Measurements from ENCODE around the gene WIPI1. TPM values are rescaled to one million over a fixed set of nuclear protein-coding genes. Genes with fewer than 3 reads are reported as not detected.
"Not testable (repeated sequence)": the region's sequence is repeated elsewhere in the genome, so short reads cannot be mapped to it uniquely, and the experiment has no call there.

WIPI1 gene
- total RNA-seq, 1 donor from 2014 or later, result 21.4 TPM

- intact Hi-C loops (cut with micrococcal nuclease), result no loop called here
Observed at GRCh38 chr17:68390888-68391545, 66.3 kb downstream of the WIPI1 start.

DNA sequence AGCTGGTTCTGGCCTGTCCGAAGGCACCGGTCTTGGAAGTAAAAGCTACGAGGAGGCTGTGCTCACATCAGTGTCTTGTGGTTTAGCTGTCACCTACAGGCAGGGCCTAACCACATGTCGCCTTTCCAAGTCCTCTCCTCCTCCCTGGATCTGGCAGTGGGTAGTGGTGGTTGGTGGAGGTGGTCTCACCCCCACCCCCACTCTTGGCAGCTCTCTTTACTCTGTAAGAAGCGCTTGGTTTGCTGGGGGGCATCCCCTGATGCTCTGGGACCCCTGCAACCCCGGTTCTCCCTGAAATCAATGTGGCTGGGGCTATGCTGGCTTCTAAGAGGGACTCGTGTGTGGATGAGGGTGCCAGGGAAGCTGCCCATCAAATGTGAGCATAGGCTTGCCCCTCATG lies 68.3 kb downstream of the WIPI1 start:
- intact Hi-C loops (cut with micrococcal nuclease), result no loop called here

- intact Hi-C loops (cut with micrococcal nuclease), result no loop called here
Observed at GRCh38 chr17:68387435-68388218, 69.7 kb downstream of the WIPI1 start.

GRCh38 chr17:68385490-68386215 lies 71.6 kb downstream of the WIPI1 start:
- intact Hi-C loops (cut with micrococcal nuclease), result no loop called here

- intact Hi-C loops (cut with micrococcal nuclease), result no loop called here
Observed at GRCh38 chr17:68384941-68385340, 72.4 kb downstream of the WIPI1 start.

- intact Hi-C loops (cut with micrococcal nuclease), result no loop called here
Observed at GRCh38 chr17:68384471-68384870, 72.8 kb downstream of the WIPI1 start.

DNA sequence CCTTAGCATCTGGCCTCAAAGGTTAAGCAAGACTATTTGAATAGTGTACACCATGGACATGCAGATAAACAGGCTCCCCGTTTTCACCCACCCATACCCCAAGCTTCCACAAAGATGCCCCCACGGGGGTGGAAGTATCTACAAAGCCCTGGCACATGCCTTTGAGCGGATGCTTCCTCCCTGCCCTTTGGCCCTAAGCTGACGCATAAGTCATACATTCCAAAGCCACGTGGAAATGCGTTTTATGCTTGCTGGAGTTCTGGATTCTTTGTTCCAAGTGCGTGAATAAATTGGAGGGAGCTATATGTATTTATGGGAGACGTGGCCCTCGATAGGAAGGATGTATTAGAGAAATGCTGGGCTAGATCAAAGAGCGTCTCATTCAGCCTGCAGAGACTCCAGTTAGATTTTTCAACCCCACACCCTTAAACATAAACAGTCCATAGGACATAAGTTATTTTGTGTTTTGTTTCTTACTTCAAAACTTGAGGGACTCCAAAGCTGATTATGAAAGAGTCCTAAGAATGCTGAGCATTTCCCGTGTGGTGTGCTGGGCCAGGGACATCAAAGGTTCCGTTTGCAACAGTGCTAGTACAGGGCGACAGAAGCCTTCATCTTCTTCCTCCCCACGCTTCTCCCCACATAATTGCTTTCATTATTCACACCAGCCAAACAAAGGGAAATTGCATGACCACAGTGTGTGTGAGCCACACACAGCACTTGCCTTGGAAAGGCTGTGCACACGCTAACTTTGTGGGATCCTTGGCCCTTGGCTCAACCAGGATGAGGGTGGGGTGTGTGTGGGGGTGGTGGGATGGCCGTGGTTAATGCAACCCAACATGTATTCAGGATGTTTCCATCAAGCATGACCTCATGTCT lies 73.6 kb downstream of the WIPI1 start:
- intact Hi-C loops (cut with micrococcal nuclease), result no loop called here

- intact Hi-C loops (cut with micrococcal nuclease), result no loop called here
Observed at GRCh38 chr17:68383120-68383442, 74.2 kb downstream of the WIPI1 start.

DNA sequence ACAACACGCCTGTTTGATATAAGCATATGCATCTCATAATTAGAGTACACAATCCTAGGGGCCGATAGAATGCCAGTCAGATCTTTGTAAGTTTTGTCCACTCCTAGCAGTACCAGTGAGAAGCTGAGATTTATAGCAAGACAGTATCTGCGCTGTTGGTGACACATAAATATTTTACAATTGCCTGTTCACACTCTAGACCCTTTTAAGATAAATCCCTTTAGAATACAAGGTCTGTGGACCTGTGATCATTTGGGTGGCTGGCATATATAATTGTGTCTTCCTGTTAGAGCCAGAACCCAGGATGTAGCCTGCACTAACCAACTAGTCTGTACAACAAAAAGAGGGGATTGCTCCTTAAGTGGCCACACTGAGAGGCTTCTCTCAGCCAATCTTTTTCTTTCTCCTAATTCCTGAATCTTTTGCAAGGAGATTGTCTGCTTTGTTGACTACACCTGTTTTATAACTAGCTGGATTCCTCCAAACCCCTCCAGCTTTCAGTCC lies 74.7 kb downstream of the WIPI1 start:
- intact Hi-C loops (cut with micrococcal nuclease), result no loop called here

GRCh38 chr17:68381076-68381900 lies 76.0 kb downstream of the WIPI1 start:
- intact Hi-C loops (cut with micrococcal nuclease), result no loop called here

GRCh38 chr17:68379692-68380677 lies 77.3 kb downstream of the WIPI1 start:
- intact Hi-C loops (cut with micrococcal nuclease), result no loop called here

- intact Hi-C loops (cut with micrococcal nuclease), result no loop called here
Observed at GRCh38 chr17:68379177-68379510, 78.2 kb downstream of the WIPI1 start.

DNA sequence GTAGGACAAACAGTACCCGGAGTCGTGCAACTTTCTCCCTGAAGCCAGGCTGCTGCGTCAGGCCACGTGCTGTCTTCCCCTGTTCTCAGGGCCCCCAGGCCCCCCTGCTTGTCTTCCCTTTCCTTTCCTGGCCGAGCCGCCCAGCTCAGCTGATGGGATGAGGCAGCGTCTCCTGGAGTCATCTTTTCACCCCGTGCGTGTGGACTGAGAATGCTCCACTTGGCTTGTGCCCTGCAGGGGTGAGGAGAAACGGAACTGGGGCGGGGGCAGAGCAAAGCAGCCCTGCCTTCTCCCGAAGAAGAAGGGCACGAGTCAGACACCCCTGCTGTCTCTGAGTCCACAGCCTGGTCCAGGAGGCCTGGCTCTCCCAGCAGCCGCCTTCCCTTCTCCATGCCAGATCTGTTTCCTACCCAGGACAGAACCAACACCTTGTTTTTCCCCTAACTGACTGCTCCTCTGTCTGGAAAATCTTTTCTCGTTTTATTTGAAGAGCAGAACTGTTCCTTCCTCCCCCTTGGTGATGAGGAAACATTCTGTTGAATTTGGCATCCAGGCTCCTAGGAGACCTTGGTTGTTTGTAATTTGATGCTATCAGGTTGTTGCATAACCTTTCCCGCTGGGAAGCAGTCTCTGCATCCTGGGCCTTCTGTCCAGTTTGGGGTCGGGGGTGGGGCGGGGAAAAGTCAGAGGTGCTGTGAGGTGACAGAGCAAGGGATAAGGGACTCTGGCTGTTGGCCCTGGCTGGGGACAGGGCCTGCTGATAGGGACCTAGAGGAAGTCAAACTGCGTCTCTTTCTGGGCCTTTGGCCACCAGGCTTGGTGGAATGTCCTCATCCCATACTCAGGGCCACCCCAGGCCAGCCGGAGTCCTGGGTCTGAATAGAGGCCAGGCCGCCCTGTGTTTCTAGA lies 78.8 kb downstream of the WIPI1 start:
- intact Hi-C loops (cut with micrococcal nuclease), result no loop called here

DNA sequence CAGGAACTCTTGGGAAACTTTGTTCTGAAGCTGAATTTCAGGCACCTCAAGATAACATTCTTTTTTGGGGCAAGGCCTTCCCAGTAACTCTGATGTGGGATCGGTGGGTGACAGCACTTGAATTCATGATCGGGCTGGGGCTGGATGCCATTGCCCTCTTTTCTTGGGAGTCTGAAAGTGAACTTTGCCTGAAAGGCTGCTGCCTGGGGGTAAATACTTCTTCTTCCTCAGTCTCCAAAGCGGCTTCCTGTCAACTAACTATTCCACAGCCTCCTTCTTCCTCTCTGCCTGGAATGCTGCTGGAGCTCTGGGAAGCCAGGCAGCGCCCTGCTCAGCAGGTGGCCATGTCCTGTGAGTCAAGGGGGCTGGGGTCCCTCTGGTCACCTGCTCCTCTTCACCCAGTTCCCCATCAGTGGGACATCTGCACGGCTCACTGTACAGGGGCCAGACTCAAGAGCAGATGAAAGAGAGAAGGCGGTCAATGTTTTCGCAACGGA lies 79.5 kb downstream of the WIPI1 start:
- intact Hi-C loops (cut with micrococcal nuclease), result no loop called here

GRCh38 chr17:68376178-68376577 lies 81.1 kb downstream of the WIPI1 start:
- intact Hi-C loops (cut with micrococcal nuclease), result not testable (repeated sequence)

GRCh38 chr17:68375566-68375965 lies 81.7 kb downstream of the WIPI1 start:
- intact Hi-C loops (cut with micrococcal nuclease), result no loop called here
